Ammon's horn (tissue), 1 donor: ENCODE data around the gene MICALL1.

ENCODE experiments used
- DNase-seq: peaks from one replicate; pipeline ENCODE4 v3.0.0-alpha.2; 2016; ENCODE audit warnings: low spot score

The MICALL1 gene

GRCh38 chr22:37904572-37905533 is 1.2 kb upstream of the MICALL1 start:
- DNase-seq: peak; percentile 70

- DNase-seq: no peak
Observed at GRCh38 chr22:37906364-37907008, 389 bp downstream of the MICALL1 start.

GRCh38 chr22:37907036-37907954 is 1.2 kb downstream of the MICALL1 start:
- no peak for DNase-seq

GRCh38 chr22:37909766-37910165 is 3.7 kb downstream of the MICALL1 start:
- no peak for DNase-seq

GRCh38 chr22:37910890-37911672 is 5.0 kb downstream of the MICALL1 start:
- DNase-seq: no peak

GRCh38 chr22:37911697-37912096 is 5.6 kb downstream of the MICALL1 start:
- DNase-seq: no peak

GRCh38 chr22:37912171-37912570 is 6.1 kb downstream of the MICALL1 start:
- DNase-seq: no peak

GRCh38 chr22:37913233-37913721 is 7.2 kb downstream of the MICALL1 start:
- no peak for DNase-seq

- no peak for DNase-seq
Observed at GRCh38 chr22:37916311-37916710, 10.2 kb downstream of the MICALL1 start.

- no peak for DNase-seq
Observed at GRCh38 chr22:37917874-37918548, 11.9 kb downstream of the MICALL1 start.

GRCh38 chr22:37918580-37919270 is 12.6 kb downstream of the MICALL1 start:
- DNase-seq: no peak

GRCh38 chr22:37920126-37920525 is 14.0 kb downstream of the MICALL1 start:
- no peak for DNase-seq

- no peak for DNase-seq
Observed at GRCh38 chr22:37922191-37922590, 16.1 kb downstream of the MICALL1 start.

- DNase-seq: no peak
Observed at GRCh38 chr22:37923927-37924326, 17.8 kb downstream of the MICALL1 start.

- no peak for DNase-seq
Observed at GRCh38 chr22:37924386-37925065, 18.4 kb downstream of the MICALL1 start.

GRCh38 chr22:37925330-37925729 is 19.2 kb downstream of the MICALL1 start:
- no peak for DNase-seq

- no peak for DNase-seq
Observed at GRCh38 chr22:37925767-37926166, 19.7 kb downstream of the MICALL1 start.

GRCh38 chr22:37926358-37926757 is 20.3 kb downstream of the MICALL1 start:
- no peak for DNase-seq
